OCI-LY1 (cell line): ENCODE data around the gene CCDC120.

Source experiments
- EZH2 ChIP-seq: fragments of 200-600 bp; sonication (generic), shearing (Covaris generic); IDR thresholded peaks from 2 replicates; pipeline ENCODE4 v1.8.0; 2017; ENCODE audit warnings: borderline replicate concordance, mixed run types, mild to moderate bottlenecking, antibody characterized with exemption, low read length, moderate library complexity, mixed read lengths
- TF ChIP-seq, protein P1 (sequence below): fragments of 200-600 bp; sonication (generic), shearing (Covaris generic); IDR thresholded peaks from 2 replicates; pipeline ENCODE4 v1.5.1; 2017; ENCODE audit warnings: mild to moderate bottlenecking, antibody characterized with exemption, low read length, moderate library complexity, mixed read lengths

- TF ChIP-seq EZH2: no peak
- TF ChIP-seq, protein P1, sequence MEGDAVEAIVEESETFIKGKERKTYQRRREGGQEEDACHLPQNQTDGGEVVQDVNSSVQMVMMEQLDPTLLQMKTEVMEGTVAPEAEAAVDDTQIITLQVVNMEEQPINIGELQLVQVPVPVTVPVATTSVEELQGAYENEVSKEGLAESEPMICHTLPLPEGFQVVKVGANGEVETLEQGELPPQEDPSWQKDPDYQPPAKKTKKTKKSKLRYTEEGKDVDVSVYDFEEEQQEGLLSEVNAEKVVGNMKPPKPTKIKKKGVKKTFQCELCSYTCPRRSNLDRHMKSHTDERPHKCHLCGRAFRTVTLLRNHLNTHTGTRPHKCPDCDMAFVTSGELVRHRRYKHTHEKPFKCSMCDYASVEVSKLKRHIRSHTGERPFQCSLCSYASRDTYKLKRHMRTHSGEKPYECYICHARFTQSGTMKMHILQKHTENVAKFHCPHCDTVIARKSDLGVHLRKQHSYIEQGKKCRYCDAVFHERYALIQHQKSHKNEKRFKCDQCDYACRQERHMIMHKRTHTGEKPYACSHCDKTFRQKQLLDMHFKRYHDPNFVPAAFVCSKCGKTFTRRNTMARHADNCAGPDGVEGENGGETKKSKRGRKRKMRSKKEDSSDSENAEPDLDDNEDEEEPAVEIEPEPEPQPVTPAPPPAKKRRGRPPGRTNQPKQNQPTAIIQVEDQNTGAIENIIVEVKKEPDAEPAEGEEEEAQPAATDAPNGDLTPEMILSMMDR: no peak
These were observed 20.8 kb upstream of the CCDC120 start for GRCh38 chrX:49037883-49038475.
